H9 (cell line): ENCODE measurements around the gene STXBP5L. TPM values are rescaled to one million over a fixed set of nuclear protein-coding genes. Genes with fewer than 3 reads are reported as not detected.
"Not testable (repeated sequence)": the region's sequence is repeated elsewhere in the genome, so short reads cannot be mapped to it uniquely, and the experiment has no call there.

ENCODE experiments used
- DNase-seq: peaks from one replicate; pipeline ENCODE4 v3.0.0-alpha.2; 2017
- H2AFZ ChIP-seq: one replicate; pipeline ENCODE4 v1.6.1; 2013; ENCODE audit warnings: mild to moderate bottlenecking, low read length, control low read depth, moderate library complexity
- H2AK5ac ChIP-seq: 2 replicates; pipeline ENCODE4 v1.6.1; 2013; ENCODE audit warnings: low read length, control low read depth, mixed read lengths; ENCODE audit not compliant: insufficient read length
- H2BK120ac ChIP-seq: one replicate; pipeline ENCODE4 v1.6.1; 2013; ENCODE audit warnings: low read depth, mild to moderate bottlenecking, low read length, control low read depth, inconsistent platforms; ENCODE audit not compliant: poor library complexity, severe bottlenecking
- H2BK12ac ChIP-seq: 2 replicates; pipeline ENCODE4 v1.6.1; 2013; ENCODE audit warnings: low read length, control low read depth, mixed read lengths, low read depth; ENCODE audit not compliant: insufficient read length
- H2BK15ac ChIP-seq: 2 replicates; pipeline ENCODE4 v1.6.1; 2013; ENCODE audit warnings: low read depth, low read length, control low read depth
- H2BK20ac ChIP-seq: one replicate; pipeline ENCODE4 v1.6.1; 2013; ENCODE audit warnings: low read depth, mild to moderate bottlenecking, low read length, control low read depth, inconsistent platforms; ENCODE audit not compliant: poor library complexity, severe bottlenecking
- H2BK5ac ChIP-seq: 2 replicates; pipeline ENCODE4 v1.6.1; 2013; ENCODE audit warnings: low read length, control low read depth, mixed read lengths; ENCODE audit not compliant: insufficient read length
- H3K14ac ChIP-seq: 2 replicates; pipeline ENCODE4 v1.6.1; 2013; ENCODE audit warnings: low read length, control low read depth; ENCODE audit not compliant: insufficient read depth
- H3K18ac ChIP-seq: 2 replicates; pipeline ENCODE4 v1.6.1; 2013; ENCODE audit warnings: low read depth, mild to moderate bottlenecking, mixed read lengths, low read length, control low read depth; ENCODE audit not compliant: insufficient read length
- H3K23ac ChIP-seq: 2 replicates; pipeline ENCODE4 v1.6.1; 2013; ENCODE audit warnings: low read length, control low read depth, mixed read lengths, low read depth; ENCODE audit not compliant: insufficient read length
- H3K23me2 ChIP-seq: 2 replicates; pipeline ENCODE4 v1.6.1; 2013; ENCODE audit warnings: low read depth, mild to moderate bottlenecking, mixed read lengths, low read length, control low read depth; ENCODE audit not compliant: insufficient read length, poor library complexity, severe bottlenecking
- H3K27ac ChIP-seq: 2 replicates; pipeline ENCODE4 v1.5.1; 2013; ENCODE audit warnings: low read length, control low read depth, mixed read lengths, low read depth; ENCODE audit not compliant: insufficient read length
- H3K27me3 ChIP-seq: 2 replicates; pipeline ENCODE4 v1.6.1; 2013; ENCODE audit warnings: low read length, control low read depth, inconsistent platforms; ENCODE audit not compliant: insufficient read depth
- H3K4ac ChIP-seq: 2 replicates; pipeline ENCODE4 v1.6.1; 2013; ENCODE audit warnings: low read depth, mild to moderate bottlenecking, control low read depth, inconsistent platforms, low read length, moderate library complexity
- H3K4me1 ChIP-seq: 2 replicates; pipeline ENCODE4 v1.6.1; 2013; ENCODE audit warnings: low read length, control low read depth, inconsistent platforms; ENCODE audit not compliant: insufficient read depth
- H3K4me2 ChIP-seq: 2 replicates; pipeline ENCODE4 v1.6.1; 2013; ENCODE audit warnings: low read length, control low read depth, mixed read lengths; ENCODE audit not compliant: insufficient read length, insufficient read depth
- H3K56ac ChIP-seq: 2 replicates; pipeline ENCODE4 v1.6.1; 2013; ENCODE audit warnings: low read depth, mild to moderate bottlenecking, mixed read lengths, low read length, control low read depth; ENCODE audit not compliant: insufficient read length
- H3K79me1 ChIP-seq: 2 replicates; pipeline ENCODE4 v1.6.1; 2013; ENCODE audit warnings: low read depth, mild to moderate bottlenecking, moderate library complexity, low read length, control low read depth, inconsistent platforms; ENCODE audit not compliant: insufficient read depth, poor library complexity, severe bottlenecking
- H3K79me2 ChIP-seq: 2 replicates; pipeline ENCODE4 v1.6.1; 2013; ENCODE audit warnings: low read length, control low read depth, inconsistent platforms; ENCODE audit not compliant: insufficient read depth
- H3K9ac ChIP-seq: 2 replicates; pipeline ENCODE4 v1.6.1; 2013; ENCODE audit warnings: low read length, control low read depth, mixed read lengths; ENCODE audit not compliant: insufficient read length; ENCODE audit errors: extremely low read depth
- H3K9me3 ChIP-seq: one replicate; pipeline ENCODE4 v1.6.1; 2013; ENCODE audit warnings: low read depth, low read length, inconsistent platforms; ENCODE audit not compliant: control insufficient read depth
- H3T11ph ChIP-seq: one replicate; pipeline ENCODE4 v1.6.1; 2013; ENCODE audit warnings: mild to moderate bottlenecking, low read length, control low read depth, inconsistent platforms
- H4K20me1 ChIP-seq: one replicate; pipeline ENCODE4 v1.6.1; 2013; ENCODE audit not compliant: control insufficient read depth, insufficient read length, insufficient read depth
- H4K5ac ChIP-seq: 2 replicates; pipeline ENCODE4 v1.6.1; 2013; ENCODE audit warnings: low read depth, mild to moderate bottlenecking, mixed read lengths, low read length, control low read depth; ENCODE audit not compliant: insufficient read length
- H4K8ac ChIP-seq: replicated peaks from 2 replicates; pipeline ENCODE4 v1.6.1; 2013; ENCODE audit warnings: low read length, control low read depth, mixed read lengths, low read depth; ENCODE audit not compliant: insufficient read length
- H4K91ac ChIP-seq: 2 replicates; pipeline ENCODE4 v1.6.1; 2013; ENCODE audit warnings: low read depth, mild to moderate bottlenecking, moderate library complexity, mixed read lengths, low read length, control low read depth; ENCODE audit not compliant: insufficient read length
- H3K27ac Mint-ChIP-seq, 3 experiments: 2 replicates in 2 of 3; 3 replicates in 1 of 3; pipeline ENCODE4 v1.8.0; 2020 to 2021; ENCODE audit warnings: mixed read lengths in 3 of 3, mild to moderate bottlenecking in 1 of 3, moderate library complexity in 1 of 3
- H3K27me3 Mint-ChIP-seq: 2 replicates; pipeline ENCODE4 v1.8.0; 2021; ENCODE audit warnings: low read depth, mild to moderate bottlenecking, moderate library complexity, mixed read lengths
- H3K36me3 Mint-ChIP-seq, 3 experiments: 2 replicates in 2 of 3; 3 replicates in 1 of 3; pipeline ENCODE4 v1.8.0; 2020 to 2021; ENCODE audit warnings: low read depth in 3 of 3, mixed read lengths in 3 of 3; ENCODE audit not compliant: insufficient read depth in 1 of 3
- H3K4me1 Mint-ChIP-seq, 2 experiments: 2 replicates each; pipeline ENCODE4 v1.8.0; 2020; ENCODE audit warnings: mixed read lengths in 2 of 2
- H3K4me3 Mint-ChIP-seq, 2 experiments: 2 replicates in 1 of 2; 3 replicates in 1 of 2; pipeline ENCODE4 v1.8.0; 2020 to 2021; ENCODE audit warnings: mild to moderate bottlenecking in 2 of 2, mixed read lengths in 2 of 2, moderate library complexity in 1 of 2
- H3K9me3 Mint-ChIP-seq, 2 experiments: 2 replicates in 1 of 2; 3 replicates in 1 of 2; pipeline ENCODE4 v1.8.0; 2020; ENCODE audit warnings: mild to moderate bottlenecking in 2 of 2, mixed read lengths in 2 of 2, moderate library complexity in 1 of 2
- WGBS: extraction: QIAGEN DNeasy Blood & Tissue Kit; methylation state at CpG from one replicate; pipeline ENCODE4 v1.1.7; 2013; ENCODE audit warnings: missing lambda C conversion rate, low lambda C conversion rate, mixed read lengths; ENCODE audit not compliant: insufficient read length; ENCODE audit errors: extremely low coverage; 5-methylcytosine and 5-hydroxymethylcytosine counted together
- total RNA-seq: library from RNA; stranded (reverse); gene quantifications from 2 replicates; pipeline ENCODE4 v1.2.1, GENCODE V29; 2021

STXBP5L gene
- total RNA-seq, 1 experiment from 2014 or later: 4.7 TPM

DNA sequence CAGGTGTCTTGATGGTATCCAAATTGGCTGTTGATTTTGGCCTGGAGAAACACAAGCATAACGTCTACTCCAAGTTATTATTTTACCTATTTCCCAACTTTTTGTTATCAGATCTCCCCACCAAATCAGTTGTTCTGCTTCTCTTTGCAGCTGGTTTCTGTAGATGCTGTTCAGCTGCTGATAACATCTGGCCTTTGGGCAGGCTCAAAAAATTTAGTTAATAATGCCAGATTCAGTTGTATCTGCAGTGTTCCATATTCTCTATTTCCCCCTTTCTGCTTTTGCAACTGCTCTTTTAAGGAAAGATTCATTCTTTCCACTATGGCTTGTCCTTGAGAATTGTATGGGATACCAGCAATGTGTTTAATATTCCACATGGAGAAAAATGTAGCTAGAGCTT is 488.0 kb downstream of the STXBP5L start:
- H4K5ac ChIP-seq, H3K9me3 ChIP-seq, H3K4me3 Mint-ChIP-seq, H3K27me3 ChIP-seq, H4K8ac ChIP-seq, H3K14ac ChIP-seq, H3K27ac Mint-ChIP-seq, H4K91ac ChIP-seq, H3K79me2 ChIP-seq, DNase-seq, H3K56ac ChIP-seq, H2BK20ac ChIP-seq, H3K4me1 ChIP-seq, H2AK5ac ChIP-seq, H3K9ac ChIP-seq, H3K23ac ChIP-seq, H2BK15ac ChIP-seq, H2AFZ ChIP-seq, H3K4ac ChIP-seq, H3K23me2 ChIP-seq, H2BK12ac ChIP-seq, H3K4me2 ChIP-seq, H3K18ac ChIP-seq, H3K27ac ChIP-seq, H2BK5ac ChIP-seq, H4K20me1 ChIP-seq, H3K79me1 ChIP-seq, H3K4me1 Mint-ChIP-seq, H3T11ph ChIP-seq, H3K27me3 Mint-ChIP-seq, H2BK120ac ChIP-seq: not testable (repeated sequence)
- no CpG with 5 or more reads among the region's 1 CpG for WGBS
- Mint-ChIP-seq H3K9me3 (peaks cover 8 to 19% of the 10 kb centered on the region in 2 experiments; a peak in 4 of 5 replicates), H3K36me3 (peaks cover 9 to 25% (median 10%) of the 10 kb centered on the region in 3 experiments)

- not testable (repeated sequence) for H3K27ac Mint-ChIP-seq, H3K18ac ChIP-seq, H2BK120ac ChIP-seq
These were observed 490.0 kb downstream of the STXBP5L start for GRCh38 chr3:121398051-121398450.

More at GRCh38 chr3:121398051-121398450, 490.0 kb downstream of the STXBP5L start:
- H2BK15ac ChIP-seq, H3K14ac ChIP-seq, H3K9ac ChIP-seq, DNase-seq, H4K20me1 ChIP-seq, H3T11ph ChIP-seq, H3K23ac ChIP-seq, H2AFZ ChIP-seq, H3K4me1 ChIP-seq, H3K79me2 ChIP-seq, H4K5ac ChIP-seq, H2BK20ac ChIP-seq, H3K4me2 ChIP-seq, H3K27ac ChIP-seq, H3K27me3 Mint-ChIP-seq, H3K56ac ChIP-seq, H3K79me1 ChIP-seq, H2BK5ac ChIP-seq, H3K9me3 ChIP-seq, H3K23me2 ChIP-seq, H3K4me1 Mint-ChIP-seq, H4K91ac ChIP-seq, H2AK5ac ChIP-seq, H3K27me3 ChIP-seq, H2BK12ac ChIP-seq, H3K4ac ChIP-seq, H4K8ac ChIP-seq, H3K4me3 Mint-ChIP-seq: not testable (repeated sequence)
- Mint-ChIP-seq H3K36me3 (peaks cover 5 to 23% (median 8%) of the 10 kb centered on the region in 3 experiments), H3K9me3 (peaks cover 4 to 13% of the 10 kb centered on the region in 2 experiments; a peak in 4 of 5 replicates)
- WGBS: no CpG with 5 or more reads among the region's 8 CpGs
